Spleen (tissue), 11 donors: ENCODE results near the gene IGFL1. TPM values are rescaled to one million over a fixed set of nuclear protein-coding genes. Genes with fewer than 3 reads are reported as not detected.
"Not testable (repeated sequence)": the region's sequence is repeated elsewhere in the genome, so short reads cannot be mapped to it uniquely, and the experiment has no call there.

ENCODE experiments used
- DNase-seq: peaks from one replicate; pipeline ENCODE4 v3.0.0-alpha.2; 2020
- H3K27ac ChIP-seq, 8 donors: fragments of 200-600 bp; sonication (generic) in 7 of 8; 1 replicate in 4 of 8; 2 replicates in 4 of 8; pipeline versions ENCODE4 v1.5.0 to v1.8.0; 2016 to 2021; ENCODE audit warnings: inconsistent platforms in 4 of 8, mild to moderate bottlenecking in 4 of 8, moderate library complexity in 1 of 8
- H3K27me3 ChIP-seq, 7 donors: fragments of 200-600 bp; sonication (generic) in 6 of 7; replicated peaks in 1 of 7; 1 replicate in 4 of 7; 2 replicates in 3 of 7; pipeline versions ENCODE4 v1.5.0 to v1.8.0; 2016 to 2021; ENCODE audit warnings: inconsistent platforms in 3 of 7, mild to moderate bottlenecking in 1 of 7
- H3K36me3 ChIP-seq, 6 donors: fragments of 200-600 bp; sonication (generic) in 5 of 6; 1 replicate in 4 of 6; 2 replicates in 2 of 6; pipeline versions ENCODE4 v1.5.0 to v1.8.0; 2016 to 2021; ENCODE audit warnings: inconsistent platforms in 2 of 6
- H3K4me1 ChIP-seq, 6 donors: fragments of 200-600 bp; sonication (generic) in 5 of 6; 1 replicate in 3 of 6; 2 replicates in 3 of 6; pipeline versions ENCODE4 v1.5.0 to v1.8.0; 2016 to 2021; ENCODE audit warnings: inconsistent platforms in 3 of 6
- H3K4me3 ChIP-seq, 8 donors: fragments of 200-600 bp; sonication (generic) in 7 of 8; 1 replicate in 4 of 8; 2 replicates in 4 of 8; pipeline versions ENCODE4 v1.5.0 to v1.8.0; 2016 to 2021; ENCODE audit warnings: inconsistent platforms in 4 of 8, mild to moderate bottlenecking in 4 of 8, moderate library complexity in 2 of 8
- H3K9me3 ChIP-seq, 8 donors: fragments of 200-600 bp; sonication (generic) in 7 of 8; 1 replicate in 4 of 8; 2 replicates in 4 of 8; pipeline versions ENCODE4 v1.5.0 to v1.8.0; 2016 to 2021; ENCODE audit warnings: inconsistent platforms in 4 of 8
- POLR2A ChIP-seq, 3 donors: fragments of 450-650 bp; IDR thresholded peaks; one replicate each; pipeline ENCODE4 v1.5.1; 2017; ENCODE audit warnings: antibody characterized with exemption in 3 of 3, mild to moderate bottlenecking in 1 of 3
- POLR2AphosphoS5 ChIP-seq, 3 donors: sonication (generic); formaldehyde crosslinking; IDR thresholded peaks; one replicate each; pipeline ENCODE4 v1.5.1; 2017; ENCODE audit warnings: antibody characterized with exemption in 3 of 3
- WGBS, 5 donors: extraction: QIAGEN DNeasy Blood & Tissue Kit in 3 of 5; methylation state at CpG; one replicate each; pipeline versions ENCODE4 v1.1.5 to v1.1.7; 2013 to 2018; 5-methylcytosine and 5-hydroxymethylcytosine counted together
- intact Hi-C: fragments of 100-400 bp; cut with DNase I; formaldehyde crosslinking; loops from one replicate; pipeline ENCODE4 v1.15.0; 2023; ENCODE audit warnings: low total_unique reads
- polyA plus RNA-seq, 3 donors: library from polyadenylated mRNA; stranded (reverse); fragments of 200-250 nt; gene quantifications; one replicate each; pipeline ENCODE4 v1.2.1, GENCODE V29; 2013
- total RNA-seq, 7 donors: library from RNA; depleted of rRNA in 3 of 7; stranded (reverse); fragments of >200 nt in 3 of 7; fragmentation: NEBNext Ultra II Directional in 4 of 7; extraction: Animal tissue kit (Norgen Biotek cat#: 25700) in 4 of 7; gene quantifications; one replicate each; pipeline versions ENCODE4 v1.1.0 to v1.2.1, GENCODE V29; 2016 to 2021
- TF ChIP-seq, protein P1 (sequence below), 11 experiments: fragments of 200-600 bp in 7 of 11; fragments of 450-650 bp in 4 of 11; sonication (generic) in 4 of 11; IDR thresholded peaks in 8 of 11; conservative IDR thresholded peaks in 3 of 11; 1 replicate in 7 of 11; 2 replicates in 4 of 11; pipeline versions ENCODE4 v1.4.0 to v1.8.0; 2016 to 2021; ENCODE audit warnings: antibody characterized with exemption in 11 of 11, inconsistent platforms in 4 of 11, mild to moderate bottlenecking in 1 of 11
- donor health status: healthy with polysubstance abuse.
- donor health status: DM: no; HTN: no; CAD: no; lungs with moderate emphysema.
- donor health status: DM: no; HTN: no; CAD: no.
- donor health status: Bipolar disorder and iron deficiency.
- donor health status: healthy.
- donor health status: DM: no; HTN: no; CAD: no.
- donor health status: DM: yes; HTN: yes; CAD: no.

IGFL1 gene
- total and polyA plus RNA-seq, 10 donors, result not detected

DNA sequence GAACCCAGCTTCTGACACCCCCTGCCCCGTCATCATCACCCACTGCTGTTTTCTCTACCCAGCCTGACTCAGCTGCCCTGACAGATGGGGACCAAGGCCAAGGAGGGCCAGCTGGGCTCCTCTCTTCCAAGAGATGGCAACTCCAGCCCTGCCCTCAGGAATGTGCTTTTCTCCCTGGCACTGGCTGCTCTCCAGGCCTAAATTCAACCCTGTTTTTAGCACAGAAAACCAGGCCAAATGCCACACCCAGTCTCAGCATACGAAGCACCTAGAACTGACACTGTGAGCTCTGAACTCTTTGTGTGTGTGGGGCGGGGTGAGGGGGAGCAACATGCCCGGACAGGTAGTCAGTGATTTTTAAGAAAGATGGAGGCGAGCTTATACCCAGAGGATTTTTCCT, 23.4 kb upstream of the IGFL1 start:
- no peaks in the 10 kb centered on the region for H3K36me3 ChIP-seq
- no peaks in the 10 kb centered on the region for H3K9me3 ChIP-seq
- DNase-seq, result no peak
- peaks cover 0 to 3% (median 0%) of the 10 kb centered on the region in 6 donors for H3K4me1 ChIP-seq
- WGBS, 5 donors, result 76 to 85% (median 80%) methylated on average over 5 of the region's 5 CpGs
- H3K4me3 ChIP-seq, result no peak overlapping the region
- no peak for TF ChIP-seq POLR2A (IDR thresholded peaks at IDR 0.05)
- no peak for TF ChIP-seq POLR2AphosphoS5 (IDR thresholded peaks at IDR 0.05)
- TF ChIP-seq, protein P1, sequence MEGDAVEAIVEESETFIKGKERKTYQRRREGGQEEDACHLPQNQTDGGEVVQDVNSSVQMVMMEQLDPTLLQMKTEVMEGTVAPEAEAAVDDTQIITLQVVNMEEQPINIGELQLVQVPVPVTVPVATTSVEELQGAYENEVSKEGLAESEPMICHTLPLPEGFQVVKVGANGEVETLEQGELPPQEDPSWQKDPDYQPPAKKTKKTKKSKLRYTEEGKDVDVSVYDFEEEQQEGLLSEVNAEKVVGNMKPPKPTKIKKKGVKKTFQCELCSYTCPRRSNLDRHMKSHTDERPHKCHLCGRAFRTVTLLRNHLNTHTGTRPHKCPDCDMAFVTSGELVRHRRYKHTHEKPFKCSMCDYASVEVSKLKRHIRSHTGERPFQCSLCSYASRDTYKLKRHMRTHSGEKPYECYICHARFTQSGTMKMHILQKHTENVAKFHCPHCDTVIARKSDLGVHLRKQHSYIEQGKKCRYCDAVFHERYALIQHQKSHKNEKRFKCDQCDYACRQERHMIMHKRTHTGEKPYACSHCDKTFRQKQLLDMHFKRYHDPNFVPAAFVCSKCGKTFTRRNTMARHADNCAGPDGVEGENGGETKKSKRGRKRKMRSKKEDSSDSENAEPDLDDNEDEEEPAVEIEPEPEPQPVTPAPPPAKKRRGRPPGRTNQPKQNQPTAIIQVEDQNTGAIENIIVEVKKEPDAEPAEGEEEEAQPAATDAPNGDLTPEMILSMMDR (IDR thresholded peaks at IDR 0.05 in 8 of 11, conservative IDR thresholded peaks at IDR 0.05 in 3 of 11), result no peak
- intact Hi-C loops, result no loop called here
- peaks cover 0 to 58% (median 0%) of the 10 kb centered on the region in 7 donors for H3K27me3 ChIP-seq
- no peak overlapping the region for H3K27ac ChIP-seq

DNA sequence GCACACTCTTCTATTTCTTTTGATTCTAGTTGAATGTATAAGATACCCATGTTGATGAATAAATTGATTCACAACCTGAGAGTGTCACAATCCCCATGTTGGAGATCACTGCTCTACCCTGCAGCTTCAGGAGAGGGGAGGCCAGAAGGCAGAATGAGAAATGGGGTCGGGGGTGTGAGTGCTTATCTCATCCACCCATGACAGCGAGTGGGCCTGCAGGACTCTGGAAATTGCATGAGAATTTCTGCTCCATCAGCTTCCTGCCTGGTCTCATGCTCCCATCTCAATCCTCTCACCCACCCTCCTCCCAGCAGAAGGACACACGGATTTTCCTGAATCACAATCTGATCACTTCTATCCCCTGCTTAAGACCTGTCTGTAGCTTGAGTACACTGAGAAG, 22.9 kb upstream of the IGFL1 start:
- Histone ChIP-seq H3K27me3 (peaks cover 0 to 59% (median 0%) of the 10 kb centered on the region in 7 donors), H3K27ac (no peak overlapping the region), H3K4me1 (peaks cover 0 to 8% (median 0%) of the 10 kb centered on the region in 6 donors), H3K4me3 (no peak overlapping the region), H3K9me3 (no peaks in the 10 kb centered on the region), H3K36me3 (no peaks in the 10 kb centered on the region)
- DNase-seq, result no peak
- intact Hi-C loops, result no loop called here
- TF ChIP-seq, protein P1 (IDR thresholded peaks at IDR 0.05 in 8 of 11, conservative IDR thresholded peaks at IDR 0.05 in 3 of 11), result no peak
- TF ChIP-seq POLR2A (IDR thresholded peaks at IDR 0.05) (no peak), POLR2AphosphoS5 (IDR thresholded peaks at IDR 0.05) (no peak)
- WGBS, 5 donors, result 59 to 76% (median 74%) methylated on average over 3 of the region's 3 CpGs

DNA sequence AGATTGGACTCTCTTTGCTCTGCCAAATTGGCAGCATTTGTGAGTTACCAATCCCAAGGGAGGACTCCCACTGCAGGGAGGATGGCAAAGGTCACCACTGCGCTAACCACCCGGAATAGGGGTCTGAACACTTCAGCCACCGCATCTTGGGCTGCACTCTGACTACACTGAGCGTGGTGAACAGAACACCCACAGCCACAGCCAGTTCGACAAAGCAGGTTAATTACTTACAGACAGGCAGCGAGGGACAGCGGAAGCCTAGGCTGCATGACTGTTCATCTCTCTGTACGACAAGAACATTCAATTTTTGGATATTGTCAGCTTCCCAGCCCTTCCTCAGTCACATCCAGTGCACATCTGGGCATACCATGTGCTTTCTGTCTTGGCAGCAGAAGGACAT, 21.7 kb upstream of the IGFL1 start:
- intact Hi-C loops, H3K27ac ChIP-seq, DNase-seq, H3K36me3 ChIP-seq, H3K9me3 ChIP-seq, H3K4me1 ChIP-seq, H3K4me3 ChIP-seq: not testable (repeated sequence)
- 80 to 95% (median 88%) methylated on average over 5 to 8 of the region's 8 CpGs for WGBS, 5 donors
- H3K27me3 ChIP-seq, result peaks cover 0 to 65% (median 0%) of the 10 kb centered on the region in 7 donors

DNA sequence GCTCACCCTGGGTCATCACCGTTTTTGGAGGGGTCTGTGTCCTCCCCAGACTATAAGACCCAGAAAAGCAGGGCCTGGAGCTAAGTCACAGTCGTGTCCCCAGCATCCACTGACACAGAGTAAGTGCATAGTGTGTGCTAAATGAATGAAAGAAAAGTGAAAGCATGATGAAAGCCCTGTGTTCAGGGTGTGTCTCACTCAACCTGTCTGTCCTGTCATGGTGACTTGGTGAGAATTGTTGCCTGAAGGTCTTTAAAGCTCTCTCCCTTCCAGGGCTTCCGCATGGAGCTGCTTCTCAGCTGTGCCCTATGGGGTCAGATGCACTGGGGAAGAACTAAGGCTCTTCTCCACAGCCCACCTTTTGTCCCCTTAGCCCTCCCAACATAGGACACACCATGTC, 20.5 kb upstream of the IGFL1 start:
- intact Hi-C loops, result no loop called here
- Histone ChIP-seq H3K4me3 (no peak overlapping the region), H3K27ac (no peak overlapping the region), H3K4me1 (peaks cover 0 to 9% (median 0%) of the 10 kb centered on the region in 6 donors), H3K27me3 (peaks cover 0 to 71% (median 0%) of the 10 kb centered on the region in 7 donors), H3K9me3 (no peaks in the 10 kb centered on the region), H3K36me3 (no peaks in the 10 kb centered on the region)
- no peak for TF ChIP-seq POLR2AphosphoS5 (IDR thresholded peaks at IDR 0.05)
- TF ChIP-seq, protein P1 (IDR thresholded peaks at IDR 0.05 in 8 of 11, conservative IDR thresholded peaks at IDR 0.05 in 3 of 11), result no peak
- no peak for TF ChIP-seq POLR2A (IDR thresholded peaks at IDR 0.05)
- WGBS, 5 donors, result 60 to 67% (median 64%) methylated on average over 3 of the region's 3 CpGs
- DNase-seq, result no peak

DNA sequence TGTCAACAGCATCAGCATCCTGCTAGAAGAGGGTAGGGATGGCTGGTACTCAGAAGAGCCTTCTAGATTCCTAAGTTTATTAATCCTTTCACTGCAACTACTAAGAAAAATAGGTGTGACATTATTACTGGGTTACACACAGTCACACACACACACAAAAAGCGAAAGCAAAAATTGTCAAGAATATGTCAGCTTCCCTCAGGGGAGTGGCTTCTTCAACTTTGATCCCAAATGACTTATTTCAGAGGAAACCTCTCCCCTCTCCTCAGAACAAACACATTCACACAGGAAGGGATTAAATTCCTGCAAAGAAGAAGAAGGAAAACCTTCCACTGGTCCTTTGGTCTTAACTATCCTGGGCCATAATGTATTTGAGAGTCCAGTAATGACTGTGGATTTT, 20.1 kb upstream of the IGFL1 start:
- peaks cover 0 to 69% (median 0%) of the 10 kb centered on the region in 7 donors for H3K27me3 ChIP-seq
- peaks cover 0 to 9% (median 0%) of the 10 kb centered on the region in 6 donors for H3K4me1 ChIP-seq
- WGBS, 5 donors, result 56 to 86% (median 77%) methylated on average over 1 of the region's 1 CpG
- no peaks in the 10 kb centered on the region for H3K36me3 ChIP-seq
- no peak overlapping the region for H3K27ac ChIP-seq
- H3K4me3 ChIP-seq, result no peak overlapping the region
- DNase-seq, result no peak
- intact Hi-C loops, result no loop called here
- H3K9me3 ChIP-seq, result no peaks in the 10 kb centered on the region
- TF ChIP-seq POLR2AphosphoS5 (IDR thresholded peaks at IDR 0.05) (no peak), POLR2A (IDR thresholded peaks at IDR 0.05) (no peak)
- TF ChIP-seq, protein P1 (IDR thresholded peaks at IDR 0.05 in 8 of 11, conservative IDR thresholded peaks at IDR 0.05 in 3 of 11), result no peak
